Measurements from ENCODE around the gene UBA1. TPM values are rescaled to one million over a fixed set of nuclear protein-coding genes. Genes with fewer than 3 reads are reported as not detected.

Gene UBA1
- polyA plus RNA-seq, 6 donors from 2014 or later: 151 to 190 (median 174) TPM

GRCh38 chrX:47158781-47159180 is 34.8 kb upstream of the UBA1 start:
- ATAC-seq (ENCODE audit: low read depth in 2 of 2) (no peak), DNase-seq (no peak)
- Mint-ChIP-seq H3K36me3 (no peaks in the 10 kb centered on the region), H3K4me1 (peaks cover 0 to 13% (median 0%) of the 10 kb centered on the region in 3 donors), H3K9me3 (no peaks in the 10 kb centered on the region), H3K27ac (peak overlapping the region in 1 of 6 donors; percentile 7), H3K4me3 (no peak overlapping the region), H3K27me3 (no peaks in the 10 kb centered on the region)

GRCh38 chrX:47160781-47161180 is 32.8 kb upstream of the UBA1 start:
- Mint-ChIP-seq H3K4me1 (peaks cover 0 to 15% (median 0%) of the 10 kb centered on the region in 3 donors), H3K27me3 (no peaks in the 10 kb centered on the region), H3K4me3 (no peak overlapping the region), H3K27ac (peak overlapping the region in 1 of 6 donors; percentile 41), H3K9me3 (peaks cover 0 to 7% (median 0%) of the 10 kb centered on the region in 7 donors), H3K36me3 (no peaks in the 10 kb centered on the region)
- no peak for DNase-seq
- no peak for ATAC-seq (ENCODE audit: low read depth in 2 of 2)

- Mint-ChIP-seq H3K27ac (peak overlapping the region in 2 of 6 donors; percentile 26 to 62), H3K4me3 (no peak overlapping the region), H3K4me1 (peaks cover 0 to 16% (median 0%) of the 10 kb centered on the region in 3 donors)
These were observed 30.6 kb upstream of the UBA1 start for GRCh38 chrX:47162927-47163583.

GRCh38 chrX:47164420-47164819 is 29.2 kb upstream of the UBA1 start:
- ATAC-seq (ENCODE audit: low read depth in 2 of 2) (no peak), DNase-seq (no peak)
- Mint-ChIP-seq H3K27ac (peak overlapping the region in 1 of 6 donors; percentile 2), H3K36me3 (no peaks in the 10 kb centered on the region), H3K4me1 (peaks cover 0 to 16% (median 0%) of the 10 kb centered on the region in 3 donors), H3K9me3 (peaks cover 0 to 7% (median 0%) of the 10 kb centered on the region in 7 donors), H3K4me3 (no peak overlapping the region), H3K27me3 (no peaks in the 10 kb centered on the region)

More at GRCh38 chrX:47162927-47163583, 30.6 kb upstream of the UBA1 start:
- ATAC-seq (ENCODE audit: low read depth in 2 of 2): no peak
- H3K9me3 Mint-ChIP-seq: peaks cover 0 to 7% (median 0%) of the 10 kb centered on the region in 7 donors
- no peak for DNase-seq
- H3K36me3 Mint-ChIP-seq: no peaks in the 10 kb centered on the region
- H3K27me3 Mint-ChIP-seq: no peaks in the 10 kb centered on the region

GRCh38 chrX:47166126-47166525 is 27.5 kb upstream of the UBA1 start:
- H3K4me3 Mint-ChIP-seq: no peak overlapping the region
- H3K36me3 Mint-ChIP-seq: no peaks in the 10 kb centered on the region
- no peaks in the 10 kb centered on the region for H3K27me3 Mint-ChIP-seq
- H3K9me3 Mint-ChIP-seq: peaks cover 0 to 7% (median 0%) of the 10 kb centered on the region in 7 donors
- peak overlapping the region in 1 of 6 donors; percentile 82 for H3K27ac Mint-ChIP-seq
- no peak for ATAC-seq (ENCODE audit: low read depth in 2 of 2)
- no peak for DNase-seq
- peaks cover 0 to 5% (median 0%) of the 10 kb centered on the region in 3 donors for H3K4me1 Mint-ChIP-seq

- H3K9me3 Mint-ChIP-seq: peaks cover 0 to 7% (median 0%) of the 10 kb centered on the region in 7 donors
These were observed 25.0 kb upstream of the UBA1 start for GRCh38 chrX:47168495-47169073.

GRCh38 chrX:47169273-47169672 is 24.4 kb upstream of the UBA1 start:
- H3K27ac Mint-ChIP-seq: no peak overlapping the region
- peaks cover 0 to 22% (median 0%) of the 10 kb centered on the region in 3 donors for H3K27me3 Mint-ChIP-seq
- peaks cover 0 to 7% (median 0%) of the 10 kb centered on the region in 7 donors for H3K9me3 Mint-ChIP-seq
- ATAC-seq (ENCODE audit: low read depth in 2 of 2) (no peak), DNase-seq (no peak)
- H3K4me1 Mint-ChIP-seq: peaks cover 0 to 7% (median 5%) of the 10 kb centered on the region in 3 donors
- H3K36me3 Mint-ChIP-seq: peaks cover 4 to 14% of the 10 kb centered on the region in 2 donors
- no peak overlapping the region for H3K4me3 Mint-ChIP-seq

More at GRCh38 chrX:47168495-47169073, 25.0 kb upstream of the UBA1 start:
- peaks cover 0 to 15% (median 0%) of the 10 kb centered on the region in 3 donors for H3K27me3 Mint-ChIP-seq
- peaks cover 0 to 7% (median under 1%) of the 10 kb centered on the region in 3 donors for H3K4me1 Mint-ChIP-seq
- H3K27ac Mint-ChIP-seq: no peak overlapping the region
- no peak for ATAC-seq (ENCODE audit: low read depth in 2 of 2)
- DNase-seq: no peak
- peaks cover 4 to 7% of the 10 kb centered on the region in 2 donors for H3K36me3 Mint-ChIP-seq
- peak overlapping the region in 1 of 8 donors; percentile 56 for H3K4me3 Mint-ChIP-seq

- Mint-ChIP-seq H3K27me3 (peaks cover 0 to 28% (median 0%) of the 10 kb centered on the region in 3 donors), H3K27ac (no peak overlapping the region), H3K36me3 (peaks cover 4 to 15% of the 10 kb centered on the region in 2 donors), H3K4me3 (no peak overlapping the region), H3K9me3 (peaks cover 0 to 1% (median 0%) of the 10 kb centered on the region in 7 donors), H3K4me1 (peaks cover 0 to 7% (median 5%) of the 10 kb centered on the region in 3 donors)
- ATAC-seq (ENCODE audit: low read depth in 2 of 2) (no peak), DNase-seq (no peak)
These were observed 23.7 kb upstream of the UBA1 start for GRCh38 chrX:47169726-47170515.

- peaks cover 0 to 5% (median 5%) of the 10 kb centered on the region in 3 donors for H3K4me1 Mint-ChIP-seq
- H3K36me3 Mint-ChIP-seq: peaks cover 4 to 17% of the 10 kb centered on the region in 2 donors
- no peak overlapping the region for H3K27ac Mint-ChIP-seq
- H3K9me3 Mint-ChIP-seq: no peaks in the 10 kb centered on the region
- no peak for DNase-seq
- H3K4me3 Mint-ChIP-seq: no peak overlapping the region
- no peak for ATAC-seq (ENCODE audit: low read depth in 2 of 2)
- H3K27me3 Mint-ChIP-seq: peaks cover 0 to 38% (median 0%) of the 10 kb centered on the region in 3 donors
These were observed 22.6 kb upstream of the UBA1 start for GRCh38 chrX:47170861-47171692.

- no peak for DNase-seq
- H3K4me1 Mint-ChIP-seq: peaks cover 0 to 8% (median 4%) of the 10 kb centered on the region in 3 donors
- no peak overlapping the region for H3K4me3 Mint-ChIP-seq
- no peak for ATAC-seq (ENCODE audit: low read depth in 2 of 2)
- peak overlapping the region in 1 of 6 donors; percentile 47 for H3K27ac Mint-ChIP-seq
- H3K27me3 Mint-ChIP-seq: peaks cover 0 to 47% (median 0%) of the 10 kb centered on the region in 3 donors
- H3K36me3 Mint-ChIP-seq: peaks cover 4 to 26% of the 10 kb centered on the region in 2 donors
- H3K9me3 Mint-ChIP-seq: no peaks in the 10 kb centered on the region
These were observed 21.6 kb upstream of the UBA1 start for GRCh38 chrX:47171996-47172395.

GRCh38 chrX:47172549-47172948 is 21.1 kb upstream of the UBA1 start:
- ATAC-seq (ENCODE audit: low read depth in 2 of 2) (no peak), DNase-seq (no peak)
- H3K27ac Mint-ChIP-seq: peak overlapping the region in 2 of 6 donors; percentile 57 to 69
- peaks cover 0 to 47% (median 0%) of the 10 kb centered on the region in 3 donors for H3K27me3 Mint-ChIP-seq
- no peaks in the 10 kb centered on the region for H3K9me3 Mint-ChIP-seq
- peaks cover 4 to 26% of the 10 kb centered on the region in 2 donors for H3K36me3 Mint-ChIP-seq
- peaks cover 0 to 8% (median 4%) of the 10 kb centered on the region in 3 donors for H3K4me1 Mint-ChIP-seq
- no peak overlapping the region for H3K4me3 Mint-ChIP-seq

GRCh38 chrX:47172971-47173792 is 20.4 kb upstream of the UBA1 start:
- ATAC-seq (ENCODE audit: low read depth in 2 of 2) (no peak), DNase-seq (no peak)
- Mint-ChIP-seq H3K9me3 (no peaks in the 10 kb centered on the region), H3K27me3 (peaks cover 0 to 50% (median 0%) of the 10 kb centered on the region in 3 donors), H3K27ac (peak overlapping the region in 1 of 6 donors; percentile 69), H3K36me3 (peaks cover 9 to 26% of the 10 kb centered on the region in 2 donors), H3K4me1 (peaks cover 0 to 8% (median 4%) of the 10 kb centered on the region in 3 donors), H3K4me3 (no peak overlapping the region)
